Measurements from ENCODE around the gene TMEM88. TPM values are rescaled to one million over a fixed set of nuclear protein-coding genes. Genes with fewer than 3 reads are reported as not detected.

TMEM88 gene
- total RNA-seq, 1 donor, result 0.43 TPM

GRCh38 chr17:7816926-7817642, 37.8 kb upstream of the TMEM88 start:
- DNase-seq (ENCODE audit: low read depth), result peak; percentile 23
- TF ChIP-seq, protein P1, sequence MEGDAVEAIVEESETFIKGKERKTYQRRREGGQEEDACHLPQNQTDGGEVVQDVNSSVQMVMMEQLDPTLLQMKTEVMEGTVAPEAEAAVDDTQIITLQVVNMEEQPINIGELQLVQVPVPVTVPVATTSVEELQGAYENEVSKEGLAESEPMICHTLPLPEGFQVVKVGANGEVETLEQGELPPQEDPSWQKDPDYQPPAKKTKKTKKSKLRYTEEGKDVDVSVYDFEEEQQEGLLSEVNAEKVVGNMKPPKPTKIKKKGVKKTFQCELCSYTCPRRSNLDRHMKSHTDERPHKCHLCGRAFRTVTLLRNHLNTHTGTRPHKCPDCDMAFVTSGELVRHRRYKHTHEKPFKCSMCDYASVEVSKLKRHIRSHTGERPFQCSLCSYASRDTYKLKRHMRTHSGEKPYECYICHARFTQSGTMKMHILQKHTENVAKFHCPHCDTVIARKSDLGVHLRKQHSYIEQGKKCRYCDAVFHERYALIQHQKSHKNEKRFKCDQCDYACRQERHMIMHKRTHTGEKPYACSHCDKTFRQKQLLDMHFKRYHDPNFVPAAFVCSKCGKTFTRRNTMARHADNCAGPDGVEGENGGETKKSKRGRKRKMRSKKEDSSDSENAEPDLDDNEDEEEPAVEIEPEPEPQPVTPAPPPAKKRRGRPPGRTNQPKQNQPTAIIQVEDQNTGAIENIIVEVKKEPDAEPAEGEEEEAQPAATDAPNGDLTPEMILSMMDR (IDR thresholded peaks at IDR 0.05; ENCODE audit: insufficient read depth, low read depth, low read length), result no peak

GRCh38 chr17:7817643-7817964, 37.3 kb upstream of the TMEM88 start:
- TF ChIP-seq, protein P1 (IDR thresholded peaks at IDR 0.05; ENCODE audit: insufficient read depth, low read depth, low read length), result no peak
- no peak overlapping the region for H3K4me3 ChIP-seq (ENCODE audit: low read depth, low read length)
- DNase-seq (ENCODE audit: low read depth), result no peak

More at GRCh38 chr17:7816926-7817642, 37.8 kb upstream of the TMEM88 start:
- H3K4me3 ChIP-seq (ENCODE audit: low read depth, low read length), result no peak overlapping the region

- TF ChIP-seq, protein P1 (IDR thresholded peaks at IDR 0.05; ENCODE audit: insufficient read depth, low read depth, low read length), result no peak
- H3K4me3 ChIP-seq (ENCODE audit: low read depth, low read length), result no peak overlapping the region
- DNase-seq (ENCODE audit: low read depth), result no peak
Measured at GRCh38 chr17:7818026-7818425, 36.8 kb upstream of the TMEM88 start.

GRCh38 chr17:7818746-7819645, 35.9 kb upstream of the TMEM88 start:
- TF ChIP-seq, protein P1 (IDR thresholded peaks at IDR 0.05; ENCODE audit: insufficient read depth, low read depth, low read length), result no peak
- H3K4me3 ChIP-seq (ENCODE audit: low read depth, low read length), result no peak overlapping the region
- no peak for DNase-seq (ENCODE audit: low read depth)

DNA sequence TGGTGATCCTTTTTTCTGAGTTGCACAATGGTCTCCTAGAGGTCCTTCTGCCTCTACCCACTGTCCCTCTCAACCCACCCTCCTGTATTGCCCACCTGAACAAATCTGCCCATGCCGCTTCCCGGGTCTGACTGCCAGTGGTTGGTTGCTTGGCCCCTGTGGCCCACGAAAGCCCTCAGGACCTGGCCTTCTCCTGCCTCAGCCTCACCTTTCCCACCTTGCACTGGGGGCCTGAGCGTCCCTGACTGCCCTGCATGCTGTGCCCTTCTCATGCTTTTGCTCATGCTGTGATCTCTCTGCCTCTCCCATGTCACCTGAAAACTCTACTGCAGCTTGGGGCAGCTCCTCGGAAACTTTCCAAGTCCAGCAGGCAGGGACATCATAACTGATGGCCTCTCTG, 34.6 kb upstream of the TMEM88 start:
- TF ChIP-seq, protein P1 (IDR thresholded peaks at IDR 0.05; ENCODE audit: insufficient read depth, low read depth, low read length), result no peak
- no peak for DNase-seq (ENCODE audit: low read depth)
- no peak overlapping the region for H3K4me3 ChIP-seq (ENCODE audit: low read depth, low read length)

DNA sequence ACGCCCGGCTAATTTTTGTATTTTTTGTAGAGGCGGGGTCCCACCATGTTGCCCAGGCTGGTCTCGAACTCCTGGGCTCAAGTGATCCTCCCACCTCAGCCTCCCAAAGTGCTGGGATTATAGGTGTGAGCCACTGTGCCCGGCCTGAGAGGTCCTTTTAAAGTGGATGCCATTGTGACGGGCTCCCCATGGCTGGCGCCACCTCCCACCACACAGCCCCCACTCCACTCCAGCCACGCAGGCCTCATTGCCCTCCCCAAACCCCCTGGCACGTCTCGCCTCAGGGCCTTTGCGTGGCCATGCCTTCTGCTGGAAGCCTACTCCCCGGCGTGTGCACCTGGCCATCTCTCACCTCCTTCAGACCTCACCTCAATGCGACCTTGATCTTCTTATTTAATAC, 32.7 kb upstream of the TMEM88 start:
- H3K4me3 ChIP-seq (ENCODE audit: low read depth, low read length), result no peak overlapping the region
- DNase-seq (ENCODE audit: low read depth), result no peak
- TF ChIP-seq, protein P1 (IDR thresholded peaks at IDR 0.05; ENCODE audit: insufficient read depth, low read depth, low read length), result no peak
